HG03460 (cell line): ENCODE measurements around the gene GALNT12.

Source experiments
- ATAC-seq: cut with Tn5 transposase; IDR thresholded peaks from one replicate; pipeline ENCODE4 v1.9.1; 2021; ENCODE audit not compliant: unreplicated experiment

GALNT12 gene

DNA sequence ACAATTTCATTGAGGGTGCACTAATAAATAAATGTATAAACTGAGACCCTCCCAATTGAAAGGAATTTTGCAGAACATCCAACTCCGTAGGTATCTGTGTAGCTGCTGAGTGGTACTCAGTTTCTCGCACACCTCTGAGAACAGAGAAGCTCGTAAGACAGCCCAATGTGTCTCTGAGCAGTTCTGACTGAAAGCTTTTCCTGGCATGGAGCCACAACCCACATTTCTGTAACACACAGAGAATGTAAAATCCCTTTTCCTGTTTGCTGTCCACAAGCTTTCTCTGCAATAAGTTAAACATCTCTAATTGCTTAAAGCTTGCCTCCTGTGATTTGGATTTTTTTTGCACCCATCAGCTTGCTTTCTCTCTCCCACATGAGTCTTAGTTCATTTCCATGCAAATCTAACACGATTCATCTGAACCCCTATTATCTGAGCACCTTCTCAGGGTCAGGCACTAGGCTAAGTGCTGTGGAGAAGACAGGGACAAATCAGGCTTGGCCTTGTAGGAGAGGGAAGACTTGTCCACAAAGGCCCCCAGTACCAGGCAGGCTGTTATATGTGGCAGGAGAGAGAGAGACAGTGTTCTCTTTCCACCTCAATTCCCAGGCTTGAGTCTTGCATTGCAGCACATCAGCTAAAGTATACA lies 92.1 kb downstream of the GALNT12 start:
- ATAC-seq, result no peak
